ENCODE measurements around the gene SCUBE3. TPM values are rescaled to one million over a fixed set of nuclear protein-coding genes. Genes with fewer than 3 reads are reported as not detected.

The SCUBE3 gene
- total RNA-seq, 1 donor from 2014 or later: 1.8 TPM

GRCh38 chr6:35243386-35243958 lies 29.7 kb downstream of the SCUBE3 start:
- Histone ChIP-seq H3K4me3 (ENCODE audit: low read depth, low read length) (no peak overlapping the region), H3K36me3 (ENCODE audit: control insufficient read depth, insufficient read depth, low read length) (no peaks in the 10 kb centered on the region), H3K27me3 (ENCODE audit: control insufficient read depth, insufficient read depth, low read length) (no peaks in the 10 kb centered on the region)
- no peak for TF ChIP-seq CTCF (IDR thresholded peaks at IDR 0.05; ENCODE audit: insufficient read depth, low read length, poor library complexity, severe bottlenecking)
- DNase-seq (ENCODE audit: low read depth): no peak

GRCh38 chr6:35244551-35244950 lies 30.8 kb downstream of the SCUBE3 start:
- no peak for TF ChIP-seq CTCF (IDR thresholded peaks at IDR 0.05; ENCODE audit: insufficient read depth, low read length, poor library complexity, severe bottlenecking)
- H3K27me3 ChIP-seq (ENCODE audit: control insufficient read depth, insufficient read depth, low read length): no peaks in the 10 kb centered on the region
- H3K36me3 ChIP-seq (ENCODE audit: control insufficient read depth, insufficient read depth, low read length): no peaks in the 10 kb centered on the region
- no peak for DNase-seq (ENCODE audit: low read depth)
- no peak overlapping the region for H3K4me3 ChIP-seq (ENCODE audit: low read depth, low read length)

GRCh38 chr6:35247642-35248231 lies 34.0 kb downstream of the SCUBE3 start:
- H3K36me3 ChIP-seq (ENCODE audit: control insufficient read depth, insufficient read depth, low read length): no peaks in the 10 kb centered on the region
- H3K4me3 ChIP-seq (ENCODE audit: low read depth, low read length): no peak overlapping the region
- DNase-seq (ENCODE audit: low read depth): no peak
- no peaks in the 10 kb centered on the region for H3K27me3 ChIP-seq (ENCODE audit: control insufficient read depth, insufficient read depth, low read length)
- no peak for TF ChIP-seq CTCF (IDR thresholded peaks at IDR 0.05; ENCODE audit: insufficient read depth, low read length, poor library complexity, severe bottlenecking)

- no peaks in the 10 kb centered on the region for H3K36me3 ChIP-seq (ENCODE audit: control insufficient read depth, insufficient read depth, low read length)
- no peaks in the 10 kb centered on the region for H3K27me3 ChIP-seq (ENCODE audit: control insufficient read depth, insufficient read depth, low read length)
- H3K4me3 ChIP-seq (ENCODE audit: low read depth, low read length): no peak overlapping the region
- no peak for TF ChIP-seq CTCF (IDR thresholded peaks at IDR 0.05; ENCODE audit: insufficient read depth, low read length, poor library complexity, severe bottlenecking)
- DNase-seq (ENCODE audit: low read depth): no peak
Measured at GRCh38 chr6:35248300-35248699, 34.5 kb downstream of the SCUBE3 start.

GRCh38 chr6:35248965-35249364 lies 35.2 kb downstream of the SCUBE3 start:
- no peaks in the 10 kb centered on the region for H3K27me3 ChIP-seq (ENCODE audit: control insufficient read depth, insufficient read depth, low read length)
- no peak for DNase-seq (ENCODE audit: low read depth)
- H3K36me3 ChIP-seq (ENCODE audit: control insufficient read depth, insufficient read depth, low read length): no peaks in the 10 kb centered on the region
- H3K4me3 ChIP-seq (ENCODE audit: low read depth, low read length): no peak overlapping the region
- TF ChIP-seq CTCF (IDR thresholded peaks at IDR 0.05; ENCODE audit: insufficient read depth, low read length, poor library complexity, severe bottlenecking): no peak

- no peak for TF ChIP-seq CTCF (IDR thresholded peaks at IDR 0.05; ENCODE audit: insufficient read depth, low read length, poor library complexity, severe bottlenecking)
- H3K36me3 ChIP-seq (ENCODE audit: control insufficient read depth, insufficient read depth, low read length): no peaks in the 10 kb centered on the region
- DNase-seq (ENCODE audit: low read depth): no peak
Measured at GRCh38 chr6:35251949-35252348, 38.2 kb downstream of the SCUBE3 start.

More at GRCh38 chr6:35251949-35252348, 38.2 kb downstream of the SCUBE3 start:
- Histone ChIP-seq H3K27me3 (ENCODE audit: control insufficient read depth, insufficient read depth, low read length) (no peaks in the 10 kb centered on the region), H3K4me3 (ENCODE audit: low read depth, low read length) (no peak overlapping the region)
